GM21717 (cell line): ENCODE measurements around the gene LDB3.

ENCODE experiments used
- ATAC-seq: cut with Tn5 transposase; IDR thresholded peaks from one replicate; pipeline ENCODE4 v1.9.1; 2021; ENCODE audit warnings: mild to moderate bottlenecking, moderate library complexity; ENCODE audit not compliant: unreplicated experiment

LDB3 gene

DNA sequence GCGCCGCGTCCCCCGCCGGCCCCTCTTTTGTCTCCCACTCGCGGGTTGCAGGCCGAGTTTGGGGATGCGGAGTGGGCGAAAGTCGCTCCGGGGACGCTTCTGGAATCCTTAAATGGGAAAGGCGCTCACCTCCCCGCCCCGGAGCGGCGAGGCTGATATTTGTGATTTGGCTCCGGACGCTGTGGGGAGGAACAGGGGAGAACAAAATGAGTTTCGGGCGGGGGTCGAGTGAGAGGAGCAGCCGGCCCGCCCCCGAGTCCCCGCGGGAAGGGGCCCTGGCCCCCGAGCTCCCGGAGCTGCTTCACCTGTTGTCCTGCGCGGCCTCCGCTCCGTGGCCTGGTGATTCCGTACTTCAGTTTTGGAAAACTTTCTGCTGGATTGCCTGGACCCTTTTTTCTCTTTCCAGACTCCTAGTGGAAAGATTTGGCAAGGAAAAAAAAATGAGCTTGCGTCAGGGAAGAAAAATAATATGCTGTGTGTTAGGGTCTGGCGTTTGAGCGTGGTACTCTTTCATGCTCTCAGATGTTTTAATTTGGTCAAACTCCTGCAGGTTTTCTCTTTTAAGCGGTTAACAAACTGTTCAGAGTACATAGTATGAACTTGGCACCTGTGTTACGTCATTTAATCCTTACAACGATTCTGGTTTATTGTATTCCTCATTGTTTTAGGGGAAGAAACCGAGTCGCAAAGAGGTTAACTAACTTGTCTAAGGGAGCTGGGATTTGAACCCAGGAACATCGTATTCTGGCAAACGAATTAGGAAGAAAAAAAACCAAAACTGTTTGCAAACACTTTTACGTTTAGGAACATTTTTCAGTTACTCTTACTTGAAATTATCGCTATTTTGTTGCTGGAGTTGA lies 89.0 kb downstream of the LDB3 start:
- ATAC-seq = peak; percentile 7

DNA sequence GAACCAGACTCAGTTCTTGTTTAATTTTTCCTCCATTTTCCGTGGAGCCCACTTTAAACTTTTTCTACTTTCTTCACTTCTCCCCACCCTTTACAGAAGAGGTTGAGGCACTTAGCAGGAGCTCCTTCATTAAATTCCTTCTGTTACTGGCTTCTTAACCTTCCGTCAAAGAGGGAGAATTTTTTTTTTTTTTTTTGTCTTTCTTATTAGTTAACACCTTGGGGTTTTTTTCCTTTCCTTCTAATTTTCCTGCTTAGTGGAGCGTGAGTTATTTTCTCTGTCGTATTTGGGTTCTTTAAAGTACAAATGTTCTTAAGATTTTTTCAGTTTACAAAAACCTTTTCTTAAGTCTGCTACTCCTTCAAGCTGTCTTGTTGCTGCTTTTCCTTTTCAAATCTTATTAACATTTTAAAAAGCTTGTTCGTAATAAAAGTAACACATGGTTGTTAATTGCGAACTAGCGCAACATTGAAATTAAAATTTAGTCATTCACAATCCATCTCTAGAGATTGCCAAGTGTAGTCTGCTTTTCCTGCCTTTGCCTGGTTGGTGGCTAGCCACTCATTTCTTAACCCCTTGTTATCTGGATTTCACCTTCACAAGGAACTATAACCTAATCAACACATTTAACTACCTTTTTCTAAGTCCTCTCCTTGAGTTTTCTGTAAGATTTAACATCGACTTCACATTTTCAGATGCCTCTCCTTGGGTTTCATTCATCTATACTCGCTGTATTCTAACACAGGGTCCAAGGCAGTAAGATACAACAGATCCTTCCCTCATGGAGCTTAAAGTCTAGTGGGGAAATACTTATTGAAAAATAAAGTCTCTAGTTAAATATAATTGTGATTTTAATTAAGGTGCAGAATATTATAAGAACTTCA lies 90.1 kb downstream of the LDB3 start:
- ATAC-seq = no peak

DNA sequence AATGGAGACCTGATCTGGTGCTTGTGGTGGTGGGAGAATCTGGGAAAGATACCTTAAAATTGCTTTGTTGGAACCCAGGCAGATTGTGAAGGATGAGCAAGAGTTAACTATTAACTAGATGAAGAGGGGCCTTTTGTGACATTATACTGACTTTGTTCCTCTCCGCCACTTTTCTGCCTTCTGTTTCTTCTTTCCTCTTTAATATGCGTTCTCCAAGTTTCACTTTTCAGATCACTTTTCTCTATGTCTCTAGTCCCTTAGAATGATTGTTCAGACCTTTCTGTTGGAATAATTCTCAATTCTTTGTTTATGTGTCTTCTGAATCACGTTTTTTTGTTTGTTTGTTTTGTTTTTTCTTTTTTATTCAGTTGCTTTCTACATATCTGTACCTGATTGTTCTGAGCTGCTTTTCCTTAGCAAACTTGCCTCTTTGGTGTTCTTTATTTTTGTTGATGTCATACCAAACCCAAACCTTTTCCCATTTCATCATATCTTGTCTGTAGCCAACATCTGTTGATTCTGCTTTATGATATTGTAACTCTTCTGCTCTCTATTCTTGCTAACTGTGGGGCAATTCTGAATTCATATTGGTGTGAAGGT lies 90.9 kb downstream of the LDB3 start:
- ATAC-seq = no peak

DNA sequence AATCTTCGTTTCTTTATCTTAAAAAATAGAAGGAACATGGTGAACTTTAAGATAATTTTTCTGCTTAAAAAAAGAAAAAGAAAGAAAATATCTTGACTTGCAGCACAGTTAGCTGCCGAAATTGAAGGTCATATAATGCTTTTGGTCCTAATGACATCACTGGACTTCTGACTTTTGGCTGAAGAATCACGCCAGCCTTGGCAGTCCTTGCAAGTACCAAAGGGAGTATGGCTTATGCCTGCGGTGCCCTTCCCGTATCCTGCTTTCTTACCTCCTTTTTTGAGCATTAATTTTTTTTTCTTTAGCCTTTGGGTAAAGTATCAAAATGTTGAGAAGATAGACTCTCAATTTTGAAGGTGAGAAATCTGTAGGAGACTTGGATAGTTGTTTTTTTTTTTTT lies 95.1 kb downstream of the LDB3 start:
- ATAC-seq = no peak

DNA sequence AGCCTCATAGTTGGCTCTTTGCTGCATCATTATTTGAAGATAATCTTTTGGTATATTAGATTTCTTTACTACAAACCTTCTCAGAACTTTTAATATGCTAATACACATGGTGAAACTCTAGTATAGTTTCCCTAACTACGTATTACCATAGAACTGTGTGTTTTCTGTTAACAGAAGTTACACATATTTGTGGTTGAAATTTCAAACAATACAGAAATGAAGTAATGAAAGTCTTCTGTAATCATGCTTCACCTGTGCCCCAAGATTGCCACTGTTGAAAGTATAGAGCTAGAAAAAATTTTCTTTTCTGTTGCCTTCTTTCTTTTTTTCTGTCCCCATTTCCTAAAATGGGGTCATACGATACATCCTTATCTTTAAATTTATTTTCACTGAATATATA lies 97.2 kb downstream of the LDB3 start:
- ATAC-seq = no peak

DNA sequence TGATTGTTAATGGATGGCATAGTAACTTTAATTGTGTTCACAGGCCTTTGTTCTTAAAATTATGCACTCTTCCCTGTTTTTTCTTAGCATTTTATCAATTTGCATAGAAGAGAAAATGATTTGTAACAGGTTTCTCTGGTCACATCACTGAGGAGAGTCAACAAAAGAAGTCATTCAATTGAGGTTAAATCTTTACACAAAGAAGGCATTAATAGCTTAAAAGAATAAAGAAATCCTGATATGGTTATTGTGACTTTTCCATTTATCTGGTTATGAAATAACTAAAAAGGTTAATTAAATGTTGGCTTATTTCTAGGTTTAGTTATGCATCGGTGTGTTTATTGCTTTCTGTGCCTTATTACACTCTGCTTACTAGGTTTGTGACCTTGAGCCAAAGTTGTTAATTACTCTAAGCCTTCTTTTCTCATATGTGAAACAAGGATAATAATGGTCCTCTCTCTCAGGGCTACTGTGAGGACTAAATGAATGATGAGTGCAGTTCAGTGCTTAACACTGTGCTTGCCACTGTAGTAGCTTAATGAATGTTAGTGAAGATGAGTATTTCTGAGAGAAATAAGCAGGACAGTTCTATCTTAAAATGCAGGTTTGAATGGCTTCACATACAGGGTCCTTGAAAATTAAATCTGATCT lies 100.2 kb downstream of the LDB3 start:
- ATAC-seq = no peak

DNA sequence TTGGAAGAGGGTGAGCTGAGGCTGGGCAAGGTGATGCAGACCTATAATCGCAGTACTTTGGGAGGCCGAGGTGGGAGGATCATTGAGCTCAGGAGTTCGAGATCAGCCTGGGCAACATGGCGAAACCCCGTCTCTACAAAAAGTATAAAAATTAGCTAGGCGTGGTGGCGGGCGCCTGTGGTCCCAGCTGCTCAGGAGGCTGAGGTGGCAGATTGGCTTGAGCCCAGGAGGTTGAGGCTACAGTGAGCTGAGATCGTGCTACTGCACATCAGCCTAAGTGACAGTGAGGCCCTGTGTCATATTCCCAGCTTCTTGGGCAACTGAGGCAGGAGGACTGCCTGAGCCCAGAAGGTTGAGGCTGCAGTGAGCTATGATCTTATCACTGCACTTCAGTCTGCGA lies 101.7 kb downstream of the LDB3 start:
- no peak for ATAC-seq

DNA sequence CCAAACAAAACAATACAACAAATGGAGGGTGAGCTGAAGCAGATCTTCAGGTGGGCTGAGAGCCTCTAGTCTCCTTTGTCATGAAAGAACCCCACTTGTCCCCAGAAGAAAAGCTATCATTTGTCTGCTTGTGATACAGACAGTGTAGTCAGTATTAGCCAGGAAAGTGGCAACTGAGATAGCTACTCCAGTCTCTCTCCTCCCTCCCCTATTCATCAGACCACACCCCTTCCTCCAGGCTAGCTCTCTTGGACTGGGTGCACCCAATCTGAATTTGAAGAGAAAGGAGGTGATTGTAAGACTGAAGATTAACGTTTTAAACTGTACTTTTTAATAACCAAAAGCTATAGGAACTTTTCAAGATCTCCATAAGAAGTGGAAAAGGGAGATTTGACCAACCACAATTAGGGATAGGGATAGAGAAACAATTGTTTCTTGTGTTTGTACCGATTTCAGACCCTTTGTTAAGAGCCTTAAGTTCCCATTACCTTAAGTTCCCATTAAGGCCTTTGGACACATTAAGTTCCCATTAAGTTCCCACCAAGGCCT lies 102.2 kb downstream of the LDB3 start:
- ATAC-seq = no peak

DNA sequence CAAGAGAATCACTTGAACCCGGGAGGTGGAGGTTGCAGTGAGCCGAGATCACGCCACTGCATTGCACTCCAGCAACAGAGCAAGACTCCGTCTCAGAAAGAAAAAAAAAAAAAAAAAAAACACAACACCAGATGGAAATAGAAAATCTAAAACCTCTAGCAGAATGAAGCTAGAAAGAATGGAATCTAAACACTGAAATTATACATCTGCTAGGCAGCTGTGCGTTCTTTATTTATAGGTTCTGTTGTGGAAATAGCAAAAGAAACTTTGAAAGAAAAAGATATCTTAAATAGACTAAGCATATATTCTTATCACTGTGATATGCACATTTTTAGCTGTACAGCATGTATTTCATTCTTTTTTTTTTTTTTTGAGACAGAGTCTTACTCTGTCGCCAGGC lies 105.2 kb downstream of the LDB3 start:
- no peak for ATAC-seq

DNA sequence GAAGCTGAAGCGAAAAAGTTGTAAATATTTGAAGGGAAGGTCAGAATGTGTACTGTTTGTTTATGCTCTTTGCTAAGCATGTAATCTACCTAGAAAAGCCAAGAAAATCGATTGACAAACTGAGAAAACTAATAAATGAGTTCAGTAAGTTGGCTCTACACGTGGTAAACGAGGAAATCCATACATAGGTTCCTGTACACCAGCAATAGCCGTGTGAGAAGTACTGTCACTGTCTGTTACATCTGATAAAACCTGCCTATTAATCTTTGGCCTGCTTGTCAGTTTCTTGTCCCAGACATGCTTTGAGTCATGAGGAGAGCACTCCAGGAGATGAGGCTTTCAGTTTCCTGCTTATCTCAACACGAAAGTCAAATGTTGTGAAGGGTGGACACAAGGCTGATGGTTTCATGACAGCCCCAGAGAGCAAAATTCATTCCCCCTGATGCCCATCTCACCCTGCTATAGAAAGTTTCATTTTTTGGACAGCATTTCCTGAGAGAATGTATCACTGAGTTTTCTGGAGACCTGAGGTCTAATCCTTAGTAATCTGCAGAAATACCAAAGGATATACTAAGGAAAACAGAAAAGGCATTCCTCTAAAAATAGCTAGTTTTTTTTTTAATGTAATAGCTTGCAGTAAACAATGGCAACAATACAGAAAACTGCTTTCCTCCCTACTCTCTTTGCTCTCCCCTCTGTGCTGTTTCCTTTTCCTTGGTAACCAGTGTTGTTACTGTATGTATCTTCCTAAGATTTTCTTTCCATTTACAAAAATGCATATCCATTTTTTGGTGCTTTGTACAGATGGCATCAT lies 107.0 kb downstream of the LDB3 start:
- peak; percentile 83 for ATAC-seq

DNA sequence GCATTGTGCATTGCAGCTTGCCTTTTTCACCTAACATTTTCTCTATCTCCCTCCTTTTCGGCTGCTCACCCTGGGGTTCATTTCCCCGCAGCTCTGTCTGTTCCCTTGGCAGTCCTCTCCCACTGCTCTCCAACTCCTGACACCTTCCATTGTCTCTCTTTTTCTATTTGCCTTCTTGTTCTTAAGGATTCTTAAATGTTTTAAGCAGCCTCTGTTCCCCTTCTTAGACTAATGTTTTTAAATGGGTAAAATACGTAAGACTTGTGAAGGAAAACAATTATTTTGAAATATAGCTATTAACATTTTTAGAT lies 107.5 kb downstream of the LDB3 start:
- ATAC-seq = no peak

DNA sequence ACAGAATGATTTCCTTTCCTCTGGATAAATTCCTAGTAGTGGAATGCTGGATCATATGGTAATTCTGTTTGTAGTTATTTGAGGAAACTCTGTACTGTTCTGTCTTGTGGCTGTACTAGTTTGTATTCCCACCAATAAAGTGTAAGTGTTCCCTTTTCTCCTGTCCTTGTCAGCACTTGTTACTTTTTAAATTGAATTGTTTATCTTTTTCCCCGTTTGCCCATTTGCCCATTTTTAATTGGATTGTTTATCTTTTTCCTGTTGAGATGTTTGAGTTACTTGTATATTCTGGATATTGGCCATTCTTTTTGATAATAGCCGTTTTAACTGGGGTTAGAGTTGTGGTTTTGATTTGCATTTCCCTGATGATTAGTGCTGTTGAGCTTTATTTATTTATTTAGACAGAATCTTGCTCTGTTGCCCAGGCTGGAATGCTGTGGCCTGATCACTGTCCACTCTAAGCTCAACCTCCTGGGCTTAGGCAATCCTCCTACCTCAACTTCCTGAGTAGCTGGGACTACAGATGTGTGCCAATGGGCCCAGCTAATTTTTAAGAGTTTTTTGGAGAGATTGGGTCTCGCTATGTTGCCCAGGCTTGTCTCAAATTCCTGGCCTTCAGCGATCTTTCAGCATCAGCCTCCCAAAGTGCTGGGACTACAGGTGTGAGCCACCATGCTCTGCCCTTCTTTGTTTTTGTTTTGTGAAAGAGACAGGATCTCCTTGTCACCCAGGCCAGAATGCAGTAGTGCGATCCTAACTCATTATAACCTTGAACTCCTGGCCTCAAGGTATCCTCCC lies 111.1 kb downstream of the LDB3 start:
- ATAC-seq = no peak

DNA sequence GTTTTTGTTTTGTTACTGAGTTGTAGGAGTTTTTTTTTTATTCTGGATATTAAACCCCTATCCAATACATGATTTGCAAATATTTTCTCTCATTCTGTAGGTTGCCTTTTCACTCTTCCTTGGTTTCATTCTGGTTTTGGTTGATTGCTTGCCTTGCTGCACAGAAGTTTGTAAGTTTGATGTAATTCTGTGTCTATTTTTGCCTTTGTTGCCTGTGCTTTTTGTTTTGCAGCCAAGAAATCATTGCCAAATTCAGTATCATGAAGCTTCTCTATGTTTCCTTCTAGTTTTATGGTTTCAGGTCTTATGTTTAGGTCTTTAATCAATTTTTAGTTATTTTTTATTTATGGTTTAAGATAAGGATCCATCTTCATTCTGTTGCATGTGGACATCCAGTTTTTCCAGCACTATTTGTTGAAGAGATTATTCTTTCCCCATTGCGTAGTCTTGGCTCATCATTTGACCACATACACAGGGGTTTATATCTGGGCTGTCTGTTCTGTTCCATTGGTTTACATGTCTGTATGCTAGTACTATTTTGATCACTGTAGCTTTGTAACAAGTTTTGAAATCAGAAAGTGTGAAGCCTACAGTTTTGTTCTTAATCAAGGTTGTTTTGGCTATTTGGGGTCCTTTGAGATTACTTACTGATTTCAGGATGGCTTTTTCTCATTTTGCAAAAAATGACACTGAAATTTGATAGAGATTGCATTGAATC lies 114.5 kb downstream of the LDB3 start:
- peak; percentile 79 for ATAC-seq

DNA sequence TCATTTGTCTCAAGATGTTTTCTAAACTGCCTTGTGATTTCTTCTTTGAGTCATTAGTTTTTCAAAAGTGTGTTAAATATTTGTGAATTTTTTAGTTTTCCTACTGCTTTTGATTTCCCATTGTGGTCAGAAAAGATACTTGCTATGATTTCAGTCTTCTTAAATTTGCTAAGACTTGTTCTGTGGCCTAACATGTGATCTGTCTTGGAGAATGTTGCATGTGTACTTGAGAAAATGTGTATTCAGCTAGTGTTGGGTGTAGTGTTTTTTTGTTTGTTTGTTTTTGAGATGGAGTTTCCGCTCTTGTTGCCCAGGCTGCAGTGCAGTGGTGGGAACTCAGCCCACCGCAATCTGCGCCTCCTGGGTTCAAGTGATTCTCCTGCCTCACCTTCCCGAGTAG lies 116.7 kb downstream of the LDB3 start:
- no peak for ATAC-seq
